Suprapubic skin (tissue), 4 donors: ENCODE data around the gene CLTCL1.

ENCODE experiments used
- CTCF ChIP-seq, 2 donors: fragments of 200-600 bp in 1 of 2; fragments of 450-650 bp in 1 of 2; sonication (generic) in 1 of 2; IDR thresholded peaks; one replicate each; pipeline ENCODE4 v1.5.1; 2016 to 2019; ENCODE audit warnings: antibody characterized with exemption in 2 of 2, mild to moderate bottlenecking in 1 of 2, moderate library complexity in 1 of 2
- EP300 ChIP-seq: sonication (generic); formaldehyde crosslinking; IDR thresholded peaks from one replicate; pipeline ENCODE4 v1.6.1; 2017; ENCODE audit warnings: antibody characterized with exemption
- POLR2A ChIP-seq, 2 donors: fragments of 450-650 bp; IDR thresholded peaks; one replicate each; pipeline ENCODE4 v1.6.1; 2017; ENCODE audit warnings: antibody characterized with exemption in 2 of 2, mild to moderate bottlenecking in 2 of 2, moderate library complexity in 2 of 2
- POLR2AphosphoS5 ChIP-seq, 3 donors: sonication (generic); formaldehyde crosslinking; IDR thresholded peaks; one replicate each; pipeline ENCODE4 v1.6.1; 2017; ENCODE audit warnings: antibody characterized with exemption in 3 of 3

GRCh38 chr22:19253143-19253542 lies 38.4 kb downstream of the CLTCL1 start:
- no peak for TF ChIP-seq POLR2A (IDR thresholded peaks at IDR 0.05)
- no peak for TF ChIP-seq CTCF (IDR thresholded peaks at IDR 0.05)
- TF ChIP-seq EP300 = no peak
- no peak for TF ChIP-seq POLR2AphosphoS5 (IDR thresholded peaks at IDR 0.05)
